Thyroid gland (tissue), 4 donors: Measurements from ENCODE around the gene RPS19. TPM values are rescaled to one million over a fixed set of nuclear protein-coding genes. Genes with fewer than 3 reads are reported as not detected.
"Not testable (repeated sequence)": the region's sequence is repeated elsewhere in the genome, so short reads cannot be mapped to it uniquely, and the experiment has no call there.

ENCODE experiments used
- DNase-seq, 2 donors: peaks; one replicate each; pipeline ENCODE4 v3.0.0-alpha.2; 2019
- H3K27ac ChIP-seq, 3 donors: fragments of 200-600 bp; sonication (generic); 1 replicate in 2 of 3; 2 replicates in 1 of 3; pipeline ENCODE4 v1.5.1; 2016 to 2019; ENCODE audit warnings: mild to moderate bottlenecking in 1 of 3, moderate library complexity in 1 of 3
- H3K27me3 ChIP-seq: fragments of 200-600 bp; sonication (generic); one replicate; pipeline ENCODE4 v1.5.1; 2019
- H3K36me3 ChIP-seq, 2 donors: fragments of 200-600 bp; sonication (generic); one replicate each; pipeline ENCODE4 v1.5.1; 2016 to 2019
- H3K4me1 ChIP-seq, 2 donors: fragments of 200-600 bp; sonication (generic); one replicate each; pipeline ENCODE4 v1.5.1; 2017 to 2019
- H3K4me3 ChIP-seq, 3 donors: fragments of 200-600 bp; sonication (generic); replicated peaks in 1 of 3; 1 replicate in 2 of 3; 2 replicates in 1 of 3; pipeline ENCODE4 v1.5.1; 2016; ENCODE audit warnings: mild to moderate bottlenecking in 1 of 3
- H3K9me3 ChIP-seq: fragments of 200-600 bp; sonication (generic); one replicate; pipeline ENCODE4 v1.5.1; 2017
- POLR2A ChIP-seq, 2 donors: fragments of 450-650 bp; IDR thresholded peaks; one replicate each; pipeline ENCODE4 v1.6.1; 2017; ENCODE audit warnings: antibody characterized with exemption in 2 of 2, mild to moderate bottlenecking in 2 of 2, moderate library complexity in 1 of 2
- WGBS, 2 donors: methylation state at CpG; one replicate each; pipeline ENCODE4 v1.1.5; 2017; 5-methylcytosine and 5-hydroxymethylcytosine counted together
- intact Hi-C: fragments of 100-400 bp; cut with DNase I; formaldehyde crosslinking; loops from one replicate; pipeline ENCODE4 v1.15.1; 2023
- total RNA-seq, 4 donors: library from RNA; depleted of rRNA; stranded (reverse); fragments of >200 nt; gene quantifications; one replicate each; pipeline ENCODE4 v1.2.3, GENCODE V29; 2016
- TF ChIP-seq, protein P1 (sequence below), 6 experiments: fragments of 200-600 bp in 3 of 6; fragments of 450-650 bp in 3 of 6; sonication (generic) in 3 of 6; IDR thresholded peaks; one replicate each; pipeline ENCODE4 v1.5.1; 2016 to 2019; ENCODE audit warnings: antibody characterized with exemption in 6 of 6, mild to moderate bottlenecking in 2 of 6, inconsistent platforms in 1 of 6, moderate library complexity in 1 of 6

Gene RPS19
- total RNA-seq, 4 donors from 2014 or later: 351 to 1,305 (median 623) TPM

- no peaks in the 10 kb centered on the region for H3K9me3 ChIP-seq
- H3K27me3 ChIP-seq: no peaks in the 10 kb centered on the region
- intact Hi-C loops: no loop called here
- 81 to 86% methylated on average over 10 to 12 of the region's 16 CpGs for WGBS, 2 donors
- peaks cover 13 to 17% of the 10 kb centered on the region in 2 donors for H3K4me1 ChIP-seq
- no peak for DNase-seq
- H3K27ac ChIP-seq: no peak overlapping the region
- H3K4me3 ChIP-seq: no peak overlapping the region
- TF ChIP-seq, protein P1, sequence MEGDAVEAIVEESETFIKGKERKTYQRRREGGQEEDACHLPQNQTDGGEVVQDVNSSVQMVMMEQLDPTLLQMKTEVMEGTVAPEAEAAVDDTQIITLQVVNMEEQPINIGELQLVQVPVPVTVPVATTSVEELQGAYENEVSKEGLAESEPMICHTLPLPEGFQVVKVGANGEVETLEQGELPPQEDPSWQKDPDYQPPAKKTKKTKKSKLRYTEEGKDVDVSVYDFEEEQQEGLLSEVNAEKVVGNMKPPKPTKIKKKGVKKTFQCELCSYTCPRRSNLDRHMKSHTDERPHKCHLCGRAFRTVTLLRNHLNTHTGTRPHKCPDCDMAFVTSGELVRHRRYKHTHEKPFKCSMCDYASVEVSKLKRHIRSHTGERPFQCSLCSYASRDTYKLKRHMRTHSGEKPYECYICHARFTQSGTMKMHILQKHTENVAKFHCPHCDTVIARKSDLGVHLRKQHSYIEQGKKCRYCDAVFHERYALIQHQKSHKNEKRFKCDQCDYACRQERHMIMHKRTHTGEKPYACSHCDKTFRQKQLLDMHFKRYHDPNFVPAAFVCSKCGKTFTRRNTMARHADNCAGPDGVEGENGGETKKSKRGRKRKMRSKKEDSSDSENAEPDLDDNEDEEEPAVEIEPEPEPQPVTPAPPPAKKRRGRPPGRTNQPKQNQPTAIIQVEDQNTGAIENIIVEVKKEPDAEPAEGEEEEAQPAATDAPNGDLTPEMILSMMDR (IDR thresholded peaks at IDR 0.05): no peak
- TF ChIP-seq POLR2A (IDR thresholded peaks at IDR 0.05): no peak
- peaks cover 30 to 32% of the 10 kb centered on the region in 2 donors for H3K36me3 ChIP-seq
Observed at GRCh38 chr19:41871573-41872383, 11.7 kb downstream of the RPS19 start.

GRCh38 chr19:41872384-41872774 is 12.3 kb downstream of the RPS19 start:
- intact Hi-C loops: no loop called here
- 83 to 96% methylated on average over 9 to 11 of the region's 12 CpGs for WGBS, 2 donors
- no peak for TF ChIP-seq POLR2A (IDR thresholded peaks at IDR 0.05)
- TF ChIP-seq, protein P1 (IDR thresholded peaks at IDR 0.05): no peak
- Histone ChIP-seq H3K4me1 (peaks cover 12 to 13% of the 10 kb centered on the region in 2 donors), H3K27me3 (no peaks in the 10 kb centered on the region), H3K4me3 (no peak overlapping the region), H3K9me3 (no peaks in the 10 kb centered on the region), H3K36me3 (peaks cover 30 to 32% of the 10 kb centered on the region in 2 donors), H3K27ac (no peak overlapping the region)
- DNase-seq: no peak

DNA sequence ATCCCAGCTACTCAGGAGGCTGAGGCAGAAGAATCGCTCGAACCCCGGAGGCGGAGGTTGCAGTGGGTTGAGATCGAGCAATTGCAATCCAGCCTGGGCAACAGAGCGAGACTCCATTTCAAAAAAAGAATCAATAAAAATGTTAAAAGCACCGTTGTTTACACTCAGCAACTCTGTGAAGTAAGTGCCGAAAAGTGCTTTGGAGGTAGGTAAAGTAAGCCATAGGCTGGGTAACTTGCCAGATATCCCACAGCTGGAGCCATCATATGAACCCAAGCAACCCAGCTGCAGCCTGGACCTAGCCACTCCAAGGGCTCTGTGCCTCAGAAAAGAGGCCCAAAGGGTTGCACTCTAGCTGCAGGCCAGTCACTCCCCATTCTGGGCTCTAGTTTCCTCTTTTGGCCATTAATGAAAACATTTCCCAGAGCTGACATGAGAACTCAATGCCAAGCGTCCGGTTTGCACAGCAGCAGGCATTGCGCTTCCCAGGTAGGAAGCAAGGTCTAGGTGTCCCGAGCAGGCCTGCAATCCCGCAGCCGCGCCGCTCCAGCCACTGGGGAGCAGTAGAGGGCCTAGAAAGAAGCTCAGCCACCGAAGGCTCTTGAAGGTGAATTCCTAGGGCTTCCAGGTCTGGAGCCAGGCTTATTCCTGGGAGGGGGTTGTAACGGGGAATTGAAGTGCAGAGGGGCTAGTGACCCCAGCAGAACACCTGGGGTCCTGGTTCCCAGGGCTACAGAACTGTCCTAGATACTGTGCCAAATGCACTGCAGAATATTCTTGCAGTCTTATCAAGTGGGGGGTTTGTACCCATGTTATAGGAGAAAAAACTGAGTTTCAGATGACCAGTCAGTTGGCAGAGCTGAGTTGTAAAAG is 13.0 kb downstream of the RPS19 start:
- peak; percentile 57 to 75 for DNase-seq

DNA sequence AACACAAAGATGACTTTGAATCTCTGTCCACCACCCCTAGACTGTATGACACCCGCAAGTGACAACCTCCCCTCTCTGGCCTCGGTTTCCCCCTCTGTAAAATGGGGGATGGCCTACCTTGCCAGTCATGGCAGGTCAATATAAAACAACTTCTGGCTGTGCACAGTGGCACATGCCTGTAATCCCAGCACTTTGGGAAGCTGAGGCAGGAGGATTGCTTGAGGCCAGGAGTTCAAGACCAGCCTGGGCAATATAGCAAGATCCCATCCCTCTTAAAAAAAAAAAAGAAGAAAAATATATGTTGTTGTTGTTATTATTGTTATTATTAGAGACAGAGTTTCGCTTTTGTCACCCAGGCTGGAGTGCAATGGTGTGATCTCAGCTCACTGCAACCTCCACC is 15.9 kb downstream of the RPS19 start:
- DNase-seq, H3K4me3 ChIP-seq, H3K9me3 ChIP-seq, H3K4me1 ChIP-seq, H3K27ac ChIP-seq, intact Hi-C loops, H3K27me3 ChIP-seq: not testable (repeated sequence)
- H3K36me3 ChIP-seq: peaks cover 10 to 12% of the 10 kb centered on the region in 2 donors
- 80 to 89% methylated on average over 3 of the region's 3 CpGs for WGBS, 2 donors

More for the DNA sequence above, 13.0 kb downstream of the RPS19 start:
- Histone ChIP-seq H3K36me3 (peaks cover 30 to 32% of the 10 kb centered on the region in 2 donors), H3K4me3 (no peak overlapping the region), H3K4me1 (peaks cover 5 to 7% of the 10 kb centered on the region in 2 donors), H3K27ac (no peak overlapping the region), H3K27me3 (no peaks in the 10 kb centered on the region), H3K9me3 (no peaks in the 10 kb centered on the region)
- intact Hi-C loops: no loop called here
- 47 to 54% methylated on average over 18 of the region's 18 CpGs for WGBS, 2 donors
- no peak for TF ChIP-seq POLR2A (IDR thresholded peaks at IDR 0.05)
- TF ChIP-seq, protein P1 (IDR thresholded peaks at IDR 0.05): peak in 5 of 6 experiments; percentile 13 to 61 (median 52)

- intact Hi-C loops: no loop called here
- 67 to 68% methylated on average over 6 to 9 of the region's 9 CpGs for WGBS, 2 donors
- DNase-seq: no peak
- H3K36me3 ChIP-seq: no peaks in the 10 kb centered on the region
- no peaks in the 10 kb centered on the region for H3K9me3 ChIP-seq
- no peak within 1 kb of the TSS for H3K27ac ChIP-seq
- TF ChIP-seq, protein P1 (IDR thresholded peaks at IDR 0.05): no peak
- TF ChIP-seq POLR2A (IDR thresholded peaks at IDR 0.05): no peak
- no peaks in the 10 kb centered on the region for H3K4me1 ChIP-seq
- H3K4me3 ChIP-seq: no peak within 1 kb of the TSS
- H3K27me3 ChIP-seq: no peaks in the 10 kb centered on the region
Observed at GRCh38 chr19:41876847-41877832, 17.1 kb downstream of the RPS19 start, which contains the start of gene CD79A. Gene CD79A, plus strand, starts transcription at chr19:41877279. Its CDS starts 26 bp downstream, at chr19:41877305.
